M059J (cell line): Measurements from ENCODE around the gene RSRC1. TPM values are rescaled to one million over a fixed set of nuclear protein-coding genes. Genes with fewer than 3 reads are reported as not detected.

ENCODE experiments used
- total RNA-seq: library from RNA; depleted of rRNA; stranded (reverse); fragments of >200 nt; shearing (Covaris generic); gene quantifications from 2 replicates; pipeline ENCODE4 v1.2.3, GENCODE V29; 2014; rRNA removed

The RSRC1 gene
- total RNA-seq, 1 experiment from 2014 or later: 61.0 TPM

Other genes starting within 250 kb of the RSRC1 start
- gene SHOX2, start 3.7 kb upstream of the RSRC1 start, total RNA-seq: 21.3 and 32.9 TPM in 2 replicates